GM19468 (cell line): ENCODE data around the gene PRKN.

Experiments used
- ATAC-seq: cut with Tn5 transposase; IDR thresholded peaks from one replicate; pipeline ENCODE4 v1.9.1; 2021; ENCODE audit warnings: mild to moderate bottlenecking, moderate library complexity, moderate number of reproducible peaks; ENCODE audit not compliant: unreplicated experiment; ENCODE audit errors: extremely low read depth

PRKN gene

GRCh38 chr6:161671117-161671516 is 1056.4 kb downstream of the PRKN start:
- no peak for ATAC-seq

- ATAC-seq = no peak
Measured at GRCh38 chr6:161668665-161669064, 1058.9 kb downstream of the PRKN start.

- ATAC-seq = no peak
Measured at GRCh38 chr6:161667957-161668356, 1059.6 kb downstream of the PRKN start.

- no peak for ATAC-seq
Measured at GRCh38 chr6:161663682-161664081, 1063.9 kb downstream of the PRKN start.

GRCh38 chr6:161660666-161661571 is 1066.6 kb downstream of the PRKN start:
- ATAC-seq = no peak

GRCh38 chr6:161658211-161658610 is 1069.4 kb downstream of the PRKN start:
- ATAC-seq = no peak

- ATAC-seq = no peak
Measured at GRCh38 chr6:161654209-161654608, 1073.4 kb downstream of the PRKN start.

- no peak for ATAC-seq
Measured at GRCh38 chr6:161651949-161652348, 1075.6 kb downstream of the PRKN start.

GRCh38 chr6:161649841-161650240 is 1077.7 kb downstream of the PRKN start:
- no peak for ATAC-seq

GRCh38 chr6:161649068-161649467 is 1078.5 kb downstream of the PRKN start:
- ATAC-seq = no peak

- ATAC-seq = no peak
Measured at GRCh38 chr6:161647234-161647633, 1080.3 kb downstream of the PRKN start.

GRCh38 chr6:161644521-161644920 is 1083.0 kb downstream of the PRKN start:
- no peak for ATAC-seq

GRCh38 chr6:161641175-161641574 is 1086.4 kb downstream of the PRKN start:
- ATAC-seq = no peak

- no peak for ATAC-seq
Measured at GRCh38 chr6:161639772-161640171, 1087.8 kb downstream of the PRKN start.

- ATAC-seq = no peak
Measured at GRCh38 chr6:161637658-161638057, 1089.9 kb downstream of the PRKN start.

- no peak for ATAC-seq
Measured at GRCh38 chr6:161636882-161637430, 1090.6 kb downstream of the PRKN start.

GRCh38 chr6:161635975-161636374 is 1091.6 kb downstream of the PRKN start:
- no peak for ATAC-seq

GRCh38 chr6:161634916-161635315 is 1092.7 kb downstream of the PRKN start:
- ATAC-seq = no peak

- ATAC-seq = no peak
Measured at GRCh38 chr6:161631676-161632194, 1095.8 kb downstream of the PRKN start.

GRCh38 chr6:161630674-161631073 is 1096.9 kb downstream of the PRKN start:
- ATAC-seq = no peak

- ATAC-seq = no peak
Measured at GRCh38 chr6:161626132-161626676, 1101.4 kb downstream of the PRKN start.
